Stimulated activated CD8-positive, alpha-beta memory T cell treated with anti-CD3 and anti-CD28 coated beads, Interleukin-12 subunit alpha, Interleukin-12 subunit beta, amount 100 ng/mL, for 4 hours (primary cell): ENCODE results near the gene ITGB4.

ENCODE experiments used
- DNase-seq: peaks from one replicate; pipeline ENCODE4 v3.0.0-alpha.2; 2020; ENCODE audit warnings: low read depth

Gene ITGB4

DNA sequence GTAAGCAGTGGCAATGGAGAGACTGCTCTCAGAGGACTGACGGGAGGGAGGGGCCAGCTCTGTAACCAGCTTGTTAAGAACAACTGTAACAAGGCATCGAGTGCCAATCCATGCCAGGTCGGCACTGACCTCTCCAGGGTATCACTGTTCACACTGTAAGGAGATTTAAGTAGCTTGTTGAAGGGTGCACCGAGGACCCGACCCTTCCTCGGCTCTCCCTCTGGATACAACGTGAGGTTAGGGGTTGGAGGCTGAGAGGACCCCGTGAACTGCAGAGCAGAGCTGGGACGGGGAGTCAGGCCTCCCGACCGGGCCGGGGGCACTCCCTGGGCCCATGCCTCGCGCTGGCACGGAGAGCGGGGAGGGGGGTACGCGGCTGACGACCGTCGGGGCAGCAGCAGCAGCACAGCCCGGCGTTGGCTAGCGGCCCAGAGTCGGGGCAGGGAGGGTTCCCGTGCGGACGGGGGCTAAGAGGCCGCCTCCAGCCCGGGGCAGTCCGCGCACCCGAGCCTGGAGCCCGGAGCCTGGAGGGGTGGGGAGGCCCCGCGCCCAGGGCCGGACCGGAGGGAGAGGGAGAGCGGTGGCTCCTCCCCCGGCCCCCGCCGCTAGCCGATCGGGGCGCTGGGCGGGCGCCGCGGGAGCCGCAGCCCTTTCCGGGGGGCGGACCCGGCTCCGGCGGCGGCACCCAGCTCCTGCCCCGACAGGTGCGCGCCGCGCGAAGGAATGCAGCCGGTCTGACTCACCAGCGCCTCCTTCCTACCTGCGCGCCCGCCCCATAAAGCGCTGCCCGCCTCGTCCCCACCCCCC lies at the start of gene ITGB4:
TSS of gene ITGB4 (plus strand) at position 804 of the 807 bp plus-strand sequence. CDS start 3,245 bp downstream, outside the sequence.
- peak; percentile 32 for DNase-seq

DNA sequence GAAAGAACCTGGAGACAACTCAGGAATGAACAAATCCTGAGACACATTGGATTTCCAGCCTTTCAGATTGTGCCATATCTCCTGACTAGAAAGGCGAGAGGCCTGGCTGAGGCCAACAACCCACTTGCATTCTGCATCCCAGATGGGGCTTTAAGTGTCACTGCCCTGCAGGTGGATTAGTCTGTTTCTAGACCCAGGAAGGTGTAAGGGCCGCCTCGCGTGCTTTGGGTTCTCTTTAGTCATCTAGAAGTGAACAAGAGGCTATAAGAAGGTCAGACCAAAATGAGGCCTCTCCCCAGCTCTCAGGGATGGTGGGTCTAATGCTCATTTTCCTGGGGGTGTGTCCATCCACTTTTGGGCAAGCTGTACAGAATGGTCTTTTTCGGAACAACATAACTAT lies 49.2 kb upstream of the ITGB4 start:
- DNase-seq: no peak

DNA sequence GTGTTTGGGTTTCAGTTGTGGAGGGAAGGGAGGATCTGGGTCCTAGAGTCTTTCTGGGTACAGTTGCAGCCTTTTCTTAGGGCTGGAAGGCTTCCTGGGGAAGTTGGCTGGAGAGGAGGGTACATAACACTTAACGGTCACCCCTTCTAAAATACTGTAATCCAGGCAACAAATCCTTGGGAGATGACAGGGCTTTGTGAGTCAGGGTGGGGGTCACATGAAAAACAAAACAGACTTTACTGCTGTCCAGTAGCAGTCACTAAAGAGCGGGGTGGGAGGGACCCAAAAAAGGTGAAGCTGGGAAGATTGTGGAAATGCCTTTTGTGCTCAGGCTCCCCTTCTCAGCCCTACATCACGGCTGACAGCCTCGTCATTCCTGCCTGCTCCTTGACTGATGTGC lies 47.8 kb upstream of the ITGB4 start:
- DNase-seq: no peak

DNA sequence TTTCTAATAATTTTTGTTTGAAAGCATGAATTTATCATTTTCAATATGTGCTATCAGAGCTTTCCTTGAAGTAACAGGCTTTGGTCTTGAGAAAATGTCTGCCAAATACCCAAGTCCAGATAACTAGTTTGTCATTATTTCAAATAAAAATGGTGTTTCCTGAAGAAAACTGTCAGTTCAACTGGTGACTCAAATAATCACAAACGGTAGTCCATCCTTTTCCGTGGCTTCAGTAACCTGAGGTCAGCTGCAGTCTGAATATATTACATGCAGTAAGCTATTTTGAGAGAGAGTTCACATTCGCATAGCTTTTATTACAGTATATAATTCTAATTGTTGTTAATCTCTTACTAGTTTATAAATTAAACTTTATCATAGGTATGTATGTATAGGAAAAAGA lies 44.8 kb upstream of the ITGB4 start:
- DNase-seq: no peak

DNA sequence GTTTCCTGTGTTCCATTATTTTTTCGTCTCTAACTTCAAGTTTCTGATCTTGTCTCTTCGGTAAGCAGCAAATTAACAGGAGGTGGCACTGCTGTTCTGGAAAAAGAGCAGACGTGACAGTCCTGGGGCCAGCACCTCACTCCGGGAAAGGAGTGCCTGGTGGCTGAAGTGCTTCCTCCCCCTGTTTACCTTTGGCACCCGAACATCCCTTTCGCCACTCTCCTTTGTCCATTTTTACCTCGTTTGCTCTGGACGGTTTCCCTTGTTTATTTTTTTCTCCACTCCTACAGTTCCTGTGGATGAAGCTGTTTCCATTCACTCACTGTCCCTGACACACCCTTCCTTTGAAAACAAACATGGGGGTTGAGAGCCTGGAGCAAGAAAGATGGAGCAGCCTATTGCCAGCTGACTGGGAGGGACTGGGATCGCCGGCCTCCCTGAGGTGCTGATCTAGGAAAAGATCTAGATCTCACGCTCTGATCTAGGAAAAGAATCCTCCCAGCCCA lies 41.5 kb upstream of the ITGB4 start:
- no peak for DNase-seq

DNA sequence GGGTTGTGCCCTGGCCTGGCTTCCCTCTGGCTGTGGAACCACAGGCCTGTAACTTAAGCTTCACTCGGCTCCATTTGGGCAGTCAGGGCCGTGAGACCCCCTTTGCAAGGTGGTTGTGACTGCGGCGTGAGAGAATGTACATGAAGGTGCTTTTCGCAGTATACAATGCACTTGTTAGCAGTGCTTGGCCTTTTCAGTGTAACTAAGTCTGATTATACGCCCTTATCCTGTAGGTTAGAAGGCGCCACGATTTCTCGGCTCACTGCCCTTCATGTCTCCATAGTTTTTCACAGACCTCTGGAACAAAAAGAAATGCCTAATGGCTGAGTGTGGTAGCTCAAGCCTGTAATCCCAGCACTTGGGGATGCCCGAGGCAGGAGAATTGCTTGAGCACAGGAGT lies 40.8 kb upstream of the ITGB4 start:
- no peak for DNase-seq

DNA sequence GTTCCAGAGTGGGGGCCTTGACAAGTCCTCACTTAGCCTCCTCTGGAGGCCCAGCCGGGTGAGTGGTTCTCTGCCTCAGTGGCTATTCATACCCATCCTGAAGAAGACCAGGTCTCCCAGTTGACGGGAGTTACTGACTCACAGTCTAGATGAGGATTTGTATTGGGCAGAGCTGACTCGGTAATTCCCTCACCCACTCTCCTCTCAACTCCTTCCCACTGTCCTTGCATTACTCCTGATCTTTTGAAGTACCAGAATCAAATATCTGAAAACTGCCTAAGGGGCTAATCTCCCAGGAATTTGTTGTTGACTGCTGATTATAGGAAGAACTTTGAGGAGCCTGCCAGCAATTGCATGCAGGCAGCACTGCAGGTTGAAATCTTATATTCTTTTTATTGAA lies 40.0 kb upstream of the ITGB4 start:
- no peak for DNase-seq

DNA sequence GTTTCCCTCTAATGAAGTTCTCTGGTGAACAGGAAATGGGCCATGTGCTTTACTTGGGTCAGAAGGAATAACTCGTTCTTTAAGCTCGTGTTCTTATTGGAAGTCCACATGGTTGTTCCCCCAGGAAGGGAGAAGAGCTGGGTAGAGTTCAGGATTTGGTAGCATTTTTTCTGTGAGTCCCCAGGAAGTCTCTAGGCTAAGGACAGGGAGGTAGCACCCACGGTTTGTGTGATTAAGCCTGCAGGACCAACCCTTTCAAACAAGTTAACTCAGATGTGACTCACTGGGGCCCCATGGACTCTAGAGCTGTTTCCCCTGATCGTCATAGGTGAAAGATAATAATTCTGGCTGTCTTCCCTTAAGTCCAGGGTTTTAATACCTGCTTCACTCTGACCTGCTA lies 37.7 kb upstream of the ITGB4 start:
- DNase-seq: no peak

DNA sequence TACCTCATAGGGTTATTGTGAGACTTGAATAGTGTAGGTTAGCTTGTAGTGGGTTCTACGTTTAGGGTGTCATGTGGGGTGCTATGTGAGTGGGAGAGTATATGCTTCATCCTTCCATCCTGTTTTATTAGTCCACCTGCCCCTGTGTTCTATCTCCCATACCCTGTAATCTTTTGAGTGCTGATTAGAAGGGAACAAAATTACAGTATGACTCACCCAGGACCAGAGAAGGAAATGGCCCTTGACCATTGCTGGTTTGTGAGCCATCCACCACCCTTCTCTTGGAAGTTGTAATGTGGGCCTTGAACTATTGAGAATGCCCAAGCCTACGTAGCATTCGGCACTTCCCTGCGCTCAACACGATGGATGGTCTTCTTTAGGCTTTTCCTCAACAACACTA lies 37.0 kb upstream of the ITGB4 start:
- DNase-seq: no peak

DNA sequence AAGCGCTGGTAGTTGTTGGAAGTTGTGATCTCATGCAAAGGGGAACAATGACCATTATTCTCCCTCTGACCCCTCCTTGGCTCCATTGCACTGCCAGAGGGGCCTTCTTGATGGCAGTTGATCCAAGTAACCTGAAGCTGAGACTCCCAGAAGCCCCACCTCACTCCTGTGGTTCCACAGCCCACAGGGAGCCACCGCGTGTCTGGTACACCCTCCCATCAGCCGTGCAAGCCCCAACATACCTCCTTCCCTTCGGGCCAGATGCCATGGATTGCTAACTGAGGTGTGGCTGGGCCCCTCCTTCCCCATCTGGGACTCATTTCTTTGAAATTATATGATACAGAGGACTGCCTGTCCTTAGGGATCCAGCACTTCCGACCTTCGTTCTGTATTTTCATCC lies 36.3 kb upstream of the ITGB4 start:
- no peak for DNase-seq

DNA sequence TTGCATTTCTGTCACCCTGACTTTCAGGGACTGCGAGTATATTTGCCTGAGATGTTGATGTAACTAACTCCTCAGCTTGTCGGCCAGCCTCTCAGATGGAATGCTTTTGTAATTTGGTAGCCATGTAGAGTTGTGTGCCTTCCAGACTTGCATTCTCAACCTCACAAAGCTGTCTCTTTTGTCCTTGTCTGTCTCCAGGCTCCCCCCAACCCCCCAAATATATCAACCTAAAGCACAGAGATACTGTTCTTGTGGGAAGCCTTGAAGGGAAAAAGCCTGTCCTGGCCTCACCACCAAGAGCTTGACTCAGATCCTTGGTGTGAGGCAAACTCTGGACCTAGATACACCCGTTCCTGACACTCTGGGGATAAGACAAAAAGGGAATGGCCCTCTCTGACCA lies 35.8 kb upstream of the ITGB4 start:
- DNase-seq: no peak

DNA sequence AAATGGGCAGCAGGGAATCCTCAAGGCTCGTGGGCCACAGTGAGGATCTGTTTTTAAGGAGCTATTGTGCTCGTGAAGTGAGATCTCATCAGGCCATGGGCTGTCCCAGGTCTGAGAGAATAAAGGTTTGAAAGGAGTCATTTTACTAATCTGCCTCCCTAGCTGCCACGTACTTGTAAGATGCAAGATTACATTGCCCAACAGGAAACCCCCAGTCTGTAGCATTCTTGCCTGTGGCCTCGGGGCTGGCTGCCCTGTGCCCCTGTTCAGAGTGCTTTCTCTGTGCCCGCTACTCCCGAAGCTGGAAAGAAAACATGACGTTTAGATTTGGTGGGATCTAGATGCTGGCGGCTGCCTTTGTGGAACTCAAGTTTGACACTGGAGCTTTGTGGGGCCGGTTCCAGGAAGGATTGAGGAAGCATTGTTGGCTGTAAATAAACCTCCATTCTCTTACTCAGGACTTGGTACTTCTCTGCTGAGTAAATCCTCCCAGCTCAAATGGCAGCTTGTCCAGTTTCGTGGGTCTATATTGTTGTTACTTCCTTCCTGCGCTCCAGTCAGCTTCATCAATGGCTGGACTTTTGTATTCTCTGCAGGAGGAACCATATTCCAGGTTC lies 32.9 kb upstream of the ITGB4 start:
- no peak for DNase-seq

DNA sequence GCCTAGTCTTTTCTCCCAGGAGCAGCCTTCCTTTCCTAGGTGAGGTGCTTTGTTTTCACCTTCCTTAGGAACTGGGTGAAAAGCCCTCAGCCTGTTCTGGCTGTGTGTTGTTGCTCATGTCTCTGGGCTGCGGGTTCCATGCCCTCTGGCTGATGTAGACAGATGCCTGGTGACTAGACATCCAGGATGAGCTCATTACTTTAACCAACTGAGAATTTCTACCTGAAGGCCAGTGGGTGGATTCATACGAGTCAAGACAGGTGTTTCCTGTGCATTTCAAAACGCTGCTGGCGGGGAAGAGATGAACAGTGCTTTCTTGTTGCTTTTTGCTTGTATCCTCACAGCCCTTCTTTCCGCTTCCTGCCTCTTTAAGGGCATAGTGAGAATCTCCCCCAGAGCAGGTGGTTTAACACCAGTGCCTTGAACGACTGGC lies 31.8 kb upstream of the ITGB4 start:
- DNase-seq: no peak

DNA sequence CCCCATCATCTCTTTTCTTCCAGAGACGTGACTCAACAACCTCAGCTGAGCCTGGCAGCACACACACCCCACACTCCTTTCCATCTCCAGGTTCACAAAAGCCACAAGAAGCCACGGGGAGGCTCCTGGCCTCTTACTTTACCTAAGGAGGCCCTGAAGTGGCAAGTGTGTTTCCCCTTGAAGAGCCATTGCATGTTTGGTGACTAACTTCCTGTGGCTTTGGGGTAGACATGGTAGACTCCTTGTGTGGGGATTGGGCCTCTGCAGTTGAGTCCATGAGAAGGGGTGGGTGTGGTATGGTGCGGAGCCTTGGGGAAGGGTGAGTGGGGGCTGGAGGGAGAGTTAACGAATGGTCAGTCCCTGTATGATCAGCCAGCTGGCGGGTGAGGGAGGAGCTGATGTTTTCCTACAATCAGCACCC lies 29.9 kb upstream of the ITGB4 start:
- no peak for DNase-seq

DNA sequence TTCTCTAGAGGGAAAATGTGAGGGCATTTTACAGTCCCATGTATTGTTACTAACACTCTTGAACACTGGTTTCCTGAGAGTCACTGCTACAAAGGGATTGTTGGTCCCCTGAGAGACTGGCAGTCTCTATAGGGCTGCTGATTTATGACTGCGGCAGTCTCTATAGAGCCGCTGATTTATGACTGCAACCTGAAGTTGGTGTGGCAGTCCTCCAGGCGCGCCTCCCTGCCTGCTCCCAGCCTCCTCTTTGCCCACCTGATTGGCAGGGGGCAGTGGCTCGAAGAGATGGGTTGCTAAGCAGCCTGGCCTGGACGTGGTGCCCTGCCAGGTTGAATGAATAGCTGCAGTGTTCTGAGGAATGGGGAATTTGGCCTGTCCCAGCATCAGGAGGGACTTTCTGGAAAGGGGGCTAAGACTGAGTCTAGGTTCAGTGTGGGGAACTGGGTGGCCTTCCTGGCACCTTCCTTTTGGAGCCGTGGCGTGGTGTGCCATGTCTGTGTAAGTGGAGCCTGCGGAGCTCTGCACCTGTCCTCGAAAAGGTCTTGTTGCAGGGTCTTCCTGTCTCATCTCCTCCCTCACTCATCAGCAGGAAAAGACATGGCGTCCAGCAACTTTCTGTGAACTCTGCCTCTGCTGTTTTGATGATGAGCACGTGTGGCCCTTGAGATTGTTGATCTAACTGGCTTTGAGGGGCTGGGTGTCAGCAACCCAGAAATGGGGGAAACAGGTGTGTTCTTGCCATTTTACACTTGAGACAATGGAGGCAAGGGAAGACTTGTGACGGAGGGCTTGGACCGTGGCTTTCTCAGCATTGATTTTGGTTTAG lies 29.2 kb upstream of the ITGB4 start:
- no peak for DNase-seq

DNA sequence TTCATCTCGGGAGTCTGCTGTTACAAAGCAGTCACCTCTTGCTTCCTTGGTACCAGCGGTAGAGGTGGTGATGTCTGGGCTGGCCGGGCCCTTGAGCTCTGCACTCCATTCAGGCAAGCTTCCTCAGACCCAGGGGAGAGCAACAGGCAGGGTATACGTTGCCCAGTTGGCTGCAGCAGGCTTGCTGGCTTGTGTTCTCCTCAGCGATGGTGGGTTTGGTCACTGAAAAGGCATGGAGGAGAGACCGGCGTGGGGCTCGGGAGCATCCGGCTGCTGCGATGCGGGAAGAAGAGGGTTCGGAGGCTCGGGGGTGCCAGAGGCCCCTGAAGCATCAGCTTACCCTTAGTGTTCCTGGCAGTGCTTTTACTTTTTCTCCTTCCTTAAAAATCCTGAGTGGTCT lies 28.3 kb upstream of the ITGB4 start:
- no peak for DNase-seq

DNA sequence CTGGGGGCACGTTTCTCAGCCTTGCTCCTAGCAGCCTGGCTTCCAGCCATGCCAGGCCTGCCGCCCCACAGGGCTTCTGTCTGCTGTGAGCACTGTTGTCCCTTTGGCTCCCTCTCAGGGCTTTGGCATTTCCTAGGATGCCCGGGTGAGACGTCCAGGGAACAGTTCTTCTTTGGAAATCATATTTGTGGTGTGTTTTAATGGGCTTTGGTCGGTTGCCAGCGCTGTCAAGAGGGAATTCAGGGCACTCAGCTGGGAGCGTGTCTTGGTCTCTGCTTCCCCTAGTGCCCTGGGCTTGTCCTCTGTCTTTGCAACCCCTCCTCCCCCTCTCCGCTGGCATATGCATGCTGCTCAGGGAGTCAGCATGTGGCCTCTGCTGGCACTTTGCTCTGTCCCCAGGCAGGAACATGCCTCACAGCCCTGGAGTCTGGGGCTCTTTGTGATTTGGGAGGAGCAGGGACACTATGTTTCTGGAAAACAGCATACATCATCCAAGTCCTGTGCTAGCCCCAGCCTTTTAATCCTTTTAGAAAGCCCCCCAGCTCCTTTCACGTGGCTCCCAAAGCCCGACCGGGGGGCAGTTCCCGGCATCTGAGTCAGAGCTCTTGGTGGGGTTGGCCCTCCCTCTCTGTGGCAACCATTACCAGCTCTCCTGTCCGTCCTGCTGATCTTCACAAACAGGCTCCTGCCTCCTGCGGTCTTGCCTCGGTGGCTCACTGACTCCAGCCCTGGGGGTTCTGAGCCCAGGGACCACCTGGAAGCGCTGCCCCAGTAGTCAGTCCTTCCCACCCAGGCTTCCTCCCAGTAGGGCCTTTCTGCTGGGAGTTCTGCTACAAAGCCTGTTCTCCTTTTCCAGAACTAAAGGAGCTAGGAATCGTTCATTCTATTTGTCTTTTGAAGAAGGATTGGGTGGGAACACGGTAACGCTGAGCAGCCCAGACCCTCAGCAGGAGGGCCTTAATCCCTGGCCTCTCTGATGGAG lies 27.5 kb upstream of the ITGB4 start:
- DNase-seq: no peak

DNA sequence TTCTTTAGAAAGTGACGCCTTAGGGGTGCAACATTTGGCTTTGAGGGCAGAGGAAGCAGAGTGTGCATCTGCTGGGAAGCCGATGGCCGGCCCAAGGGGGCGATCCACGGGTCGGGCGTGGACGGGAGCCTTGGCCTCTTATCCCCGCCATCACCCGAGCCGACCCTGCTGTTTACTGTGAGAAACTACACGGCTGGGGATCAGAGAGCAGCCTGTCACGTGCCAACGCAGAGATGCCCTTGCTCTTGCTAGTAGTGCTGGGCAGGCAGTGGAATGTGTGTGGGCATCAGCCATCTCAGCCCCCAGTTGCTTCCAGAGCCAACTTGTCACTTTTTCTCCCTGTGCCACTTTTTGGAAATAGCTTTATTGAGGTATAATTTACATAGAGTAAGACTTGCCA lies 26.7 kb upstream of the ITGB4 start:
- DNase-seq: no peak

DNA sequence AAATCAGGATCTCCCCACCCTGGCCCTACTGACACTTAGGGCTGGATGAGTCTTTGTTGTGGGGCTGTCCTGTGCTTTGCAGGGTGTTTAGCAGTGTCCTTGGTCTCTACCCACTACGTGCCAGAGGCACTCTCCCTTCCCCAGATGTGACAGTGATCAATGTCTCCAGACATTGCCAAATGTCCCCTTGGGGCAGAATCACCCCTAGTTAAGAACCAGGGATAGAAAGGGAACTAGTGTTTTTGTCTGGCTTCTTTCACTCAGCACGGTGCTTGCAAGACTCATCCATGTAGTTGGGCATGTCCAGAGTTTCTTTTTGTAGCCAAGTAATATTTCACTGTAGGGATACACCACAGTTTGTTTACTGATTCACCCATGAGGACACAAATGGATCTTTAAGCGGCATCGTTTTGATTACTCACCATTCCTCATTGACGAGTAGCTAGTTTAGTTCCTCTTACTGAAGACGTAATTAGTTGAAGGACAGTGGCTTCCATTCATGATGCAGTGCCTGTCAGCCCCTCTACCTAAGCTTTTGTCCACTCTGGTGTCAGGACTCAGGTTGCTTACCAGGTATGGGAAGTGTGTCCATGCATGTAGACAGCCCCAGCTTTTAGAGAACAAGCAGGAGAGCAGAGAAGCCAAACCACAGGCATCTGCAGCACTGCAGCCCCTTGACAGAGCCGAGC lies 26.0 kb upstream of the ITGB4 start:
- DNase-seq: no peak

DNA sequence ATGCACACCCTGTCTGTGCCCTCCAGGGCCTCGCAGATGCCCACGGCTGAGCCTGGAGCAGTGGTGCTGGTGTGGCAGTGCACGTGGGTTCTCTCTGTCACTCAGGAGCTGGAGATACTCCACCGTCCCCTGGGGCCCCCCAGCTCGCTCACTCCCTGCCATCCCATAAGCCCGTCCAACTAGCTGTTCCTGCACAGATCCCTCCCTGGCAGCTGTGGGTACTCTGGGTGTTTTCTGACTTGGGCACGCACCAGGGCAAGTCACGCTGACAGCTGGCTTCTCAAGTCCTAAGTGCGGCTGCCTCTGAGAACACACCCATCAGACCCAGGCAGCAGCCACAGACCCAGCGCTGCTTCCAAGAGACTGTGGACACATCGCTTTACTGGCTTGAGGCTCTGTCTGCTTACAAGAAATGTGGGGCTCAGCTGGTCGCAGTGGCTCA lies 25.4 kb upstream of the ITGB4 start:
- DNase-seq: no peak
